Hematopoietic multipotent progenitor cell treated with erythropoietin and hydrocortisone succinate and interleukin-3 and kit ligand, for 4 days (in vitro differentiated cells): ENCODE data around the gene RSF1.

ENCODE experiments used
- DNase-seq: peaks from one replicate; pipeline ENCODE4 v3.0.0-alpha.2; 2015

The RSF1 gene

GRCh38 chr11:77672264-77672663, 148.3 kb downstream of the RSF1 start:
- no peak for DNase-seq

GRCh38 chr11:77669848-77670511, 150.5 kb downstream of the RSF1 start:
- DNase-seq: no peak

GRCh38 chr11:77668760-77669159, 151.8 kb downstream of the RSF1 start:
- DNase-seq: no peak

GRCh38 chr11:77665240-77665965, 155.1 kb downstream of the RSF1 start:
- DNase-seq: no peak

GRCh38 chr11:77661670-77662069, 158.9 kb downstream of the RSF1 start:
- no peak for DNase-seq

- no peak for DNase-seq
These were observed 159.6 kb downstream of the RSF1 start for GRCh38 chr11:77660947-77661346.

GRCh38 chr11:77658213-77659013, 162.1 kb downstream of the RSF1 start:
- peak; percentile 24 for DNase-seq

GRCh38 chr11:77656362-77656761, 164.2 kb downstream of the RSF1 start:
- DNase-seq: no peak

GRCh38 chr11:77654770-77655434, 165.6 kb downstream of the RSF1 start:
- DNase-seq: no peak

GRCh38 chr11:77650123-77650522, 170.4 kb downstream of the RSF1 start:
- DNase-seq: no peak

GRCh38 chr11:77647654-77648305, 172.7 kb downstream of the RSF1 start:
- DNase-seq: no peak

GRCh38 chr11:77644887-77645286, 175.6 kb downstream of the RSF1 start:
- no peak for DNase-seq

GRCh38 chr11:77642228-77642627, 178.3 kb downstream of the RSF1 start:
- no peak for DNase-seq

- DNase-seq: peak; percentile 98
These were observed 183.0 kb downstream of the RSF1 start, which contains the start of gene CLNS1A for GRCh38 chr11:77637345-77638165. Gene CLNS1A, minus strand, starts transcription at chr11:77637794. Its CDS starts 80 bp downstream, at chr11:77637714.

GRCh38 chr11:77636731-77637344, 183.7 kb downstream of the RSF1 start:
- peak; percentile 69 for DNase-seq

GRCh38 chr11:77633926-77634325, 186.6 kb downstream of the RSF1 start:
- DNase-seq: peak; percentile 27

- DNase-seq: no peak
These were observed 190.3 kb downstream of the RSF1 start for GRCh38 chr11:77630157-77630710.

- DNase-seq: peak; percentile 74
These were observed 200.8 kb downstream of the RSF1 start for GRCh38 chr11:77619576-77620198.

GRCh38 chr11:77617892-77618291, 202.6 kb downstream of the RSF1 start:
- DNase-seq: no peak

GRCh38 chr11:77611921-77612320, 208.6 kb downstream of the RSF1 start:
- no peak for DNase-seq
